ENCODE measurements around the gene NHS. TPM values are rescaled to one million over a fixed set of nuclear protein-coding genes. Genes with fewer than 3 reads are reported as not detected.

Gene NHS
- total RNA-seq, 4 donors from 2014 or later: 0.88 to 9.1 (median 2.5) TPM

DNA sequence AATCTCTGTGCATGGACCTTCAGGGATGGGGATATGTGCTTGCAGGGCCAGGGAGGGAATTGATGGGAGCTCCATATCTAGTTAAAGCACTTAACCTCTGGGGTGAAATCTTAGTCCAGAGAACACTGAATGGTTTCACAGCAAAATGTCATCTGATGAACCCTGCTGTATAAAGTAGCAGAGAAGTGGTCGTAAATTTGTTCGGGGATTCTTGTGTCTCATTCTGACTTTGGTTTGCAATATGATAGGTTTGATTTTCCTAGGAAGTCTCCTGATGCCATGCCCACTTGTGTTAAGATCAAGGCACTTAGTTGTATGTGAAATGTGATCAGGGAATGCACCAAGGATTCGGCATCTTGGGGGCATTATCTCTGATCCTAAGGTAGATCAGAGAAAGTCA lies 96.9 kb downstream of the NHS start:
- H3K4me1 ChIP-seq: no peaks in the 10 kb centered on the region
- H3K27ac ChIP-seq: no peak overlapping the region
- no peaks in the 10 kb centered on the region for H3K36me3 ChIP-seq
- H3K4me3 ChIP-seq: no peak overlapping the region
- no peak for DNase-seq
- TF ChIP-seq POLR2A (IDR thresholded peaks at IDR 0.05): no peak
- TF ChIP-seq, protein P1, sequence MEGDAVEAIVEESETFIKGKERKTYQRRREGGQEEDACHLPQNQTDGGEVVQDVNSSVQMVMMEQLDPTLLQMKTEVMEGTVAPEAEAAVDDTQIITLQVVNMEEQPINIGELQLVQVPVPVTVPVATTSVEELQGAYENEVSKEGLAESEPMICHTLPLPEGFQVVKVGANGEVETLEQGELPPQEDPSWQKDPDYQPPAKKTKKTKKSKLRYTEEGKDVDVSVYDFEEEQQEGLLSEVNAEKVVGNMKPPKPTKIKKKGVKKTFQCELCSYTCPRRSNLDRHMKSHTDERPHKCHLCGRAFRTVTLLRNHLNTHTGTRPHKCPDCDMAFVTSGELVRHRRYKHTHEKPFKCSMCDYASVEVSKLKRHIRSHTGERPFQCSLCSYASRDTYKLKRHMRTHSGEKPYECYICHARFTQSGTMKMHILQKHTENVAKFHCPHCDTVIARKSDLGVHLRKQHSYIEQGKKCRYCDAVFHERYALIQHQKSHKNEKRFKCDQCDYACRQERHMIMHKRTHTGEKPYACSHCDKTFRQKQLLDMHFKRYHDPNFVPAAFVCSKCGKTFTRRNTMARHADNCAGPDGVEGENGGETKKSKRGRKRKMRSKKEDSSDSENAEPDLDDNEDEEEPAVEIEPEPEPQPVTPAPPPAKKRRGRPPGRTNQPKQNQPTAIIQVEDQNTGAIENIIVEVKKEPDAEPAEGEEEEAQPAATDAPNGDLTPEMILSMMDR (IDR thresholded peaks at IDR 0.05): no peak
- no peaks in the 10 kb centered on the region for H3K9me3 ChIP-seq
- H3K27me3 ChIP-seq: no peaks in the 10 kb centered on the region

DNA sequence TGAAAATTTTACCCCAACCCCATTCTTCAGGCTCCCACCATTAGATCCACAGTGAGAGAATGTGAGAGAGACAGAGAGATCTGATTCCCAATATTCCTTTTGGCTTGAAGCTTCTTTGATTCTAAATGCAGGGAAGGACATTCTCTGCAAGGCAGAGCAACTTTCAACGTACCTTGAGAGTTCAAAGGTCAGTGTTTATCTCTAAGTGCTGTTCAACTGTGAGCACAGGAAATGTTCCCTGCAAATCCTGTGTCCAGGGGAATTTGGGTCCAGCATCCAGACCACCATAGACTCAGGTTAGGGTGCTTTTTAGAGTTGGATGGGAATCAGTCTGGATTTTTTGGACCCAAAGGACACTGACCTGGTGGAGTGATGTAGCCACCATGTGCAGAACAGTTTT lies 97.4 kb downstream of the NHS start:
- no peaks in the 10 kb centered on the region for H3K4me1 ChIP-seq
- TF ChIP-seq, protein P1 (IDR thresholded peaks at IDR 0.05): no peak
- no peak for TF ChIP-seq POLR2A (IDR thresholded peaks at IDR 0.05)
- no peaks in the 10 kb centered on the region for H3K27me3 ChIP-seq
- H3K4me3 ChIP-seq: no peak overlapping the region
- no peak for DNase-seq
- H3K27ac ChIP-seq: no peak overlapping the region
- no peaks in the 10 kb centered on the region for H3K9me3 ChIP-seq
- H3K36me3 ChIP-seq: no peaks in the 10 kb centered on the region

DNA sequence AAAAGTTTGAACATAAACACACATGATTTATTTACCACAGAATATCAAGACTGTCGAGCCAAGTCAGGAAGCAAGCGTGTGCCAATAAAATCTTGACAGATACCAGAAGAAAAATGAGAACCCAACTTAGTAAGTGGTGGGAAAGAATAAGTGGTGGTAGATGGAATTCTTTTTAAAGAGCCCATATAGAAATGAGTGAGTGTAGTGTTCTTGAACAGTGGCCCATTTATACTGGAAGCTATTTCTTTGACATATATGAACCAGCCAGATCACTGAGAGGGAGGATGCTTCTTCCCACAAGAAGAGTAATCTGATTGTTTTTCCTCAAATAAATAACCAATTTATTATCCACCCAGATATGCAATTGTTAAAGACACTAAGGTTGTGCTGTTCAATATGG lies 98.0 kb downstream of the NHS start:
- Histone ChIP-seq H3K4me3 (no peak overlapping the region), H3K4me1 (no peaks in the 10 kb centered on the region), H3K9me3 (no peaks in the 10 kb centered on the region), H3K36me3 (no peaks in the 10 kb centered on the region), H3K27me3 (no peaks in the 10 kb centered on the region), H3K27ac (no peak overlapping the region)
- no peak for DNase-seq
- no peak for TF ChIP-seq POLR2A (IDR thresholded peaks at IDR 0.05)
- TF ChIP-seq, protein P1 (IDR thresholded peaks at IDR 0.05): no peak

DNA sequence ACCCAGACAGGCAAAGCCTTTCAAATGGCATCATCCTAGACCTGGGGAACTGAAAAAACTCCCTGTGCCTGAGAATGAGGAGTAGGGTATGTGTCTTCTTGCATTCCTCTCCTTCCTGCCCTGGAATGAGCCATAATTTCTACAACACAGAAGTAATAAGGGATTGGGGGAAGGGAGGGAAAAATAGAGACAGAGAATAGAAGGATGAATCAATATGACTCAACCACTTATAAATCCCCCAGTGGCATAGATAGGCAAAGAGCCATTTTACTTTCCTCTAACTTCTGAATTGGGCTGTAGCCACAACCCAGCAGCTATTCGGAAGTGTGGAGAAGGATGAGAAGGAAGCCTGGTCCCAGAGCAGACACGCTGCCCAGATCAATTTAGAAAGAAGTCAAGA lies 99.9 kb downstream of the NHS start:
- no peaks in the 10 kb centered on the region for H3K4me1 ChIP-seq
- no peak overlapping the region for H3K27ac ChIP-seq
- no peaks in the 10 kb centered on the region for H3K9me3 ChIP-seq
- H3K27me3 ChIP-seq: no peaks in the 10 kb centered on the region
- no peak for DNase-seq
- H3K4me3 ChIP-seq: no peak overlapping the region
- no peak for TF ChIP-seq POLR2A (IDR thresholded peaks at IDR 0.05)
- TF ChIP-seq, protein P1 (IDR thresholded peaks at IDR 0.05): no peak
- H3K36me3 ChIP-seq: no peaks in the 10 kb centered on the region

DNA sequence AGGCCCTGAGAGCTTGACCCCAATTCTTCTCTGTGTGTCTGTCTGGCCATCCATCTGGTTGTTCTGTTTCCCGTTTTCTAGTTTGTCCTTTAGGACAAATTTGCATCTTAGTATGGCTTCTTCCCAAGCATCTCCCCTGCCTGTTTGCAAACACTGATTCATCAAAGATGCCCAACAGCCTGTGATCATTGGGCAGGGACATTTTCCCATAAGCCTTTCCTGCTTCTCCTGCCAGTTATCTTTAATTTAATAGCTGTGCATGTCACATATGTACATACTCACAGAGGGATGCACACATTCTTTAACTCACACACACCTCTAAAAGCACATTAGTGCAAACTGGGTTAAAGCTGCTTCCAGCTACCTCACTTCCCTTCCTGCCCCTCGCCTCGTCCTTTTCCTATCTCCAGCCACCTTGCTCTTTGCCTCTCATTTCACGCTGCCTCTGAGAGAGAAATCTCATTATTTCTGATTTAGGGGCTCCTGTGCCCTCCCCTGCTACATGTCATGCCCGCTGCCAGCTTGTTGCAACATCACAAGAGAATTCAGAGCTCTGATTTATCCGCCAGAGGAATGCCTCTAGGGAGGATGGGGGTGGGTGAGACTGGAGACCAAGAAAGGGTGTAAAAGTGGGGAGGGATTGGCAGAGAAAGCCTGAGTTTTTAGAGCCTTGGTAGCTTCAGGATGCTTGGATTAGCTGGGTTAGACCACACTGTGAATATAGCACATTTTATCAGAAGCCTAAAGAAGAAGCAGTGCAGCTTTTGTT lies 100.6 kb downstream of the NHS start:
- DNase-seq: no peak
- Histone ChIP-seq H3K27ac (no peak overlapping the region), H3K27me3 (no peaks in the 10 kb centered on the region), H3K4me3 (no peak overlapping the region), H3K9me3 (no peaks in the 10 kb centered on the region), H3K36me3 (no peaks in the 10 kb centered on the region), H3K4me1 (no peaks in the 10 kb centered on the region)
- no peak for TF ChIP-seq POLR2A (IDR thresholded peaks at IDR 0.05)
- TF ChIP-seq, protein P1 (IDR thresholded peaks at IDR 0.05): no peak
